Activated naive CD4-positive, alpha-beta T cell treated with anti-CD3 and anti-CD28 coated beads, Interleukin-2, amount 50 U/mL, for 24 hours (primary cell): Measurements from ENCODE around the gene LAMA3.

Experiments
- H3K27ac Mint-ChIP-seq: one replicate; pipeline ENCODE4 v1.8.0; 2021; ENCODE audit warnings: mild to moderate bottlenecking, mixed read lengths
- H3K27me3 Mint-ChIP-seq: one replicate; pipeline ENCODE4 v1.8.0; 2021; ENCODE audit warnings: mixed read lengths
- H3K36me3 Mint-ChIP-seq: one replicate; pipeline ENCODE4 v1.8.0; 2021; ENCODE audit warnings: mixed read lengths
- H3K4me1 Mint-ChIP-seq: one replicate; pipeline ENCODE4 v1.8.0; 2021; ENCODE audit warnings: mixed read lengths
- H3K4me3 Mint-ChIP-seq: one replicate; pipeline ENCODE4 v1.8.0; 2021; ENCODE audit warnings: mild to moderate bottlenecking, mixed read lengths
- H3K9me3 Mint-ChIP-seq: one replicate; pipeline ENCODE4 v1.8.0; 2021; ENCODE audit warnings: mixed read lengths

The LAMA3 gene

GRCh38 chr18:23688528-23688927, 725 bp upstream of the LAMA3 start:
- Mint-ChIP-seq H3K27ac (peak overlapping the region; percentile 59), H3K4me3 (peak overlapping the region; percentile 79), H3K36me3 (peaks cover 2% of the 10 kb centered on the region), H3K9me3 (no peaks in the 10 kb centered on the region), H3K27me3 (peaks cover 33% of the 10 kb centered on the region), H3K4me1 (peaks cover 6% of the 10 kb centered on the region)

GRCh38 chr18:23689616-23690504, 607 bp downstream of the LAMA3 start:
- H3K36me3 Mint-ChIP-seq = no peaks in the 10 kb centered on the region
- H3K4me3 Mint-ChIP-seq = peak overlapping the region; percentile 52
- H3K27me3 Mint-ChIP-seq = peaks cover 28% of the 10 kb centered on the region
- H3K9me3 Mint-ChIP-seq = no peaks in the 10 kb centered on the region
- no peak overlapping the region for H3K27ac Mint-ChIP-seq
- H3K4me1 Mint-ChIP-seq = peaks cover 6% of the 10 kb centered on the region

- H3K27me3 Mint-ChIP-seq = peaks cover 25% of the 10 kb centered on the region
- H3K36me3 Mint-ChIP-seq = no peaks in the 10 kb centered on the region
- peaks cover 6% of the 10 kb centered on the region for H3K4me1 Mint-ChIP-seq
- H3K27ac Mint-ChIP-seq = no peak overlapping the region
- no peaks in the 10 kb centered on the region for H3K9me3 Mint-ChIP-seq
- H3K4me3 Mint-ChIP-seq = peak overlapping the region; percentile 52
Observed at GRCh38 chr18:23690505-23691068, 1.3 kb downstream of the LAMA3 start.

GRCh38 chr18:23693846-23694245, 4.6 kb downstream of the LAMA3 start:
- no peaks in the 10 kb centered on the region for H3K9me3 Mint-ChIP-seq
- H3K4me1 Mint-ChIP-seq = peaks cover 2% of the 10 kb centered on the region
- no peak overlapping the region for H3K27ac Mint-ChIP-seq
- H3K36me3 Mint-ChIP-seq = no peaks in the 10 kb centered on the region
- peaks cover 4% of the 10 kb centered on the region for H3K27me3 Mint-ChIP-seq
- H3K4me3 Mint-ChIP-seq = no peak overlapping the region

- Mint-ChIP-seq H3K36me3 (no peaks in the 10 kb centered on the region), H3K9me3 (no peaks in the 10 kb centered on the region), H3K4me3 (no peak overlapping the region), H3K4me1 (no peaks in the 10 kb centered on the region), H3K27ac (no peak overlapping the region), H3K27me3 (peaks cover 2% of the 10 kb centered on the region)
Observed at GRCh38 chr18:23694637-23695430, 5.6 kb downstream of the LAMA3 start.

GRCh38 chr18:23701017-23701416, 11.8 kb downstream of the LAMA3 start:
- H3K9me3 Mint-ChIP-seq = no peaks in the 10 kb centered on the region
- no peaks in the 10 kb centered on the region for H3K36me3 Mint-ChIP-seq
- H3K27ac Mint-ChIP-seq = no peak overlapping the region
- H3K4me3 Mint-ChIP-seq = no peak overlapping the region
- no peaks in the 10 kb centered on the region for H3K4me1 Mint-ChIP-seq
- no peaks in the 10 kb centered on the region for H3K27me3 Mint-ChIP-seq

- Mint-ChIP-seq H3K27me3 (no peaks in the 10 kb centered on the region), H3K4me1 (no peaks in the 10 kb centered on the region)
Observed at GRCh38 chr18:23701544-23702064, 12.4 kb downstream of the LAMA3 start.

GRCh38 chr18:23702606-23703005, 13.4 kb downstream of the LAMA3 start:
- Mint-ChIP-seq H3K9me3 (no peaks in the 10 kb centered on the region), H3K27ac (no peak overlapping the region), H3K4me3 (no peak overlapping the region), H3K36me3 (no peaks in the 10 kb centered on the region), H3K27me3 (no peaks in the 10 kb centered on the region), H3K4me1 (no peaks in the 10 kb centered on the region)

More at GRCh38 chr18:23701544-23702064, 12.4 kb downstream of the LAMA3 start:
- Mint-ChIP-seq H3K4me3 (no peak overlapping the region), H3K36me3 (no peaks in the 10 kb centered on the region), H3K9me3 (no peaks in the 10 kb centered on the region), H3K27ac (no peak overlapping the region)

GRCh38 chr18:23703057-23703986, 14.1 kb downstream of the LAMA3 start:
- Mint-ChIP-seq H3K4me1 (no peaks in the 10 kb centered on the region), H3K9me3 (no peaks in the 10 kb centered on the region), H3K36me3 (peaks cover 4% of the 10 kb centered on the region), H3K27ac (no peak overlapping the region), H3K27me3 (no peaks in the 10 kb centered on the region), H3K4me3 (no peak overlapping the region)

GRCh38 chr18:23703987-23704384, 14.7 kb downstream of the LAMA3 start:
- H3K4me3 Mint-ChIP-seq = no peak overlapping the region
- no peaks in the 10 kb centered on the region for H3K9me3 Mint-ChIP-seq
- H3K36me3 Mint-ChIP-seq = peaks cover 4% of the 10 kb centered on the region
- H3K4me1 Mint-ChIP-seq = no peaks in the 10 kb centered on the region
- H3K27ac Mint-ChIP-seq = no peak overlapping the region
- H3K27me3 Mint-ChIP-seq = no peaks in the 10 kb centered on the region

- Mint-ChIP-seq H3K9me3 (no peaks in the 10 kb centered on the region), H3K36me3 (peaks cover 4% of the 10 kb centered on the region), H3K27me3 (no peaks in the 10 kb centered on the region), H3K4me1 (no peaks in the 10 kb centered on the region), H3K27ac (no peak overlapping the region), H3K4me3 (no peak overlapping the region)
Observed at GRCh38 chr18:23704806-23705205, 15.6 kb downstream of the LAMA3 start.

- no peak overlapping the region for H3K4me3 Mint-ChIP-seq
- H3K27ac Mint-ChIP-seq = no peak overlapping the region
- H3K36me3 Mint-ChIP-seq = peaks cover 4% of the 10 kb centered on the region
- H3K9me3 Mint-ChIP-seq = no peaks in the 10 kb centered on the region
- no peaks in the 10 kb centered on the region for H3K27me3 Mint-ChIP-seq
- H3K4me1 Mint-ChIP-seq = peaks cover under 1% of the 10 kb centered on the region
Observed at GRCh38 chr18:23706971-23707640, 17.9 kb downstream of the LAMA3 start.

- peaks cover 14% of the 10 kb centered on the region for H3K4me1 Mint-ChIP-seq
- no peaks in the 10 kb centered on the region for H3K9me3 Mint-ChIP-seq
- H3K36me3 Mint-ChIP-seq = peaks cover 4% of the 10 kb centered on the region
- no peak overlapping the region for H3K27ac Mint-ChIP-seq
- H3K4me3 Mint-ChIP-seq = no peak overlapping the region
- no peaks in the 10 kb centered on the region for H3K27me3 Mint-ChIP-seq
Observed at GRCh38 chr18:23710068-23710527, 20.8 kb downstream of the LAMA3 start.

GRCh38 chr18:23710946-23711345, 21.7 kb downstream of the LAMA3 start:
- H3K27ac Mint-ChIP-seq = no peak overlapping the region
- no peaks in the 10 kb centered on the region for H3K27me3 Mint-ChIP-seq
- no peaks in the 10 kb centered on the region for H3K9me3 Mint-ChIP-seq
- peaks cover 14% of the 10 kb centered on the region for H3K4me1 Mint-ChIP-seq
- no peak overlapping the region for H3K4me3 Mint-ChIP-seq
- H3K36me3 Mint-ChIP-seq = peaks cover 4% of the 10 kb centered on the region
